ENCODE measurements around the gene TPBGL.
A peak's percentile ranks its signal among the peaks of the same experiment; 100 is the strongest.

Gene TPBGL

GRCh38 chr11:75272821-75273301, 32.3 kb downstream of the TPBGL start:
- peak; percentile 30 for DNase-seq (ENCODE audit: low spot score)

GRCh38 chr11:75273411-75274391, 33.1 kb downstream of the TPBGL start:
- peak; percentile 57 for DNase-seq (ENCODE audit: low spot score)

- DNase-seq (ENCODE audit: low spot score), result peak; percentile 18
These were observed 34.1 kb downstream of the TPBGL start for GRCh38 chr11:75274716-75275115.

GRCh38 chr11:75275581-75275980, 35.0 kb downstream of the TPBGL start:
- DNase-seq (ENCODE audit: low spot score), result peak; percentile 17

GRCh38 chr11:75276186-75276585, 35.6 kb downstream of the TPBGL start:
- peak; percentile 5 for DNase-seq (ENCODE audit: low spot score)

GRCh38 chr11:75276686-75277085, 36.1 kb downstream of the TPBGL start:
- DNase-seq (ENCODE audit: low spot score), result peak; percentile 14

DNA sequence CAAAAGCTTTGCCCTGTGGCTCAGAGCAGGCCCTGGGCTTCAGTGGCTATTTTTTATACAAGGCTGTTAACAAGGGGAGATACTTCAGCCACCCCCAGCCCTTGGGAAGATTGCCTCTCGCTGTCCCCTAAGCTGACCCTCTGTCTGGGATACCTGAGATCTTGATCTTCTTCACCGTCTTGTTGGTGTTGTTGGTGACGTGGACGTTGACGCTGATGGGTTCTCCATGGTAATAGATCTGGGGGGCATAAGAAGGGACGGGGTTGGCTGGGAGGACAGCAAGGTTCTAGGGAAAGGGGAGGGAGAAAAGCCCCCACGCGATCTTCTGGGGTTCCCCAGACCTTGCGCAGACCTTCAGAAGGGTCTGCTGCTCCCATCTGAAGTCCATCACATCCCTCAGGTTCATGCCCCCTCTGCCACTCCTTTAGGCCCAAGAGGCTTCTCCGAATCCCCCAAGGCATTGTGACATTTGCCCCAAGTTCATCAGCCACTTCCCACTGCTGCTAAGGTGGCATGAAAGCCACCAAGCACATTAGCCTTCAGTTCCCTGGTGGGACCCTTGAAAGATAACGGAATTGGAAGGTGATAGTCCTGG, 36.7 kb downstream of the TPBGL start:
- peak; percentile 44 for DNase-seq (ENCODE audit: low spot score)

GRCh38 chr11:75277991-75278790, 37.6 kb downstream of the TPBGL start:
- peak; percentile 14 for DNase-seq (ENCODE audit: low spot score)

- DNase-seq (ENCODE audit: low spot score), result peak; percentile 46
These were observed 38.7 kb downstream of the TPBGL start for GRCh38 chr11:75279273-75279672.

DNA sequence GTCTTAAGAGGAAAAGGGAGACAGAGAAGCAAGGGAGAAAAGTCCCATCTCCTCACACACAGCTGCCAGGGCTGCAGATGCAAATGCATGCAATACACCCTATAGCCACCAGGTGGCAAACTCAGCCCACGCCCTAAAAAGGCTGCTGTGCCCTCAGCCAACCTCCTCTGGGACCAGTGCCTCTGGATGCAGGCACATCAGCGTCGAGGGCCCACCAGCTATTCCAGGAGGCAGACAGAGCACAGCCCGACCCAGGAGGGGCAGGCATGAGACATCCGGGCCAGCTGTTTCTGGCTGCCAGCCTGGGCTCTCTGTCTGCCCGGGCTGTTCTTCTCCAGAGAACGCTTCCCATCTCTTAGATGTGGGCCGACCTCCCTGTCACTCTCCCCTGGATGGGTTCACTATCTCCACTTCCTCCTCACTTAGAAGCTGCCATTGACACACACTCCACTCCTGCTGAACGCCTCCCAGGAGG, 39.7 kb downstream of the TPBGL start:
- DNase-seq (ENCODE audit: low spot score), result peak; percentile 84

- peak; percentile 54 for DNase-seq (ENCODE audit: low spot score)
These were observed 40.3 kb downstream of the TPBGL start for GRCh38 chr11:75280770-75281468.

GRCh38 chr11:75281469-75282095, 41.0 kb downstream of the TPBGL start:
- no peak for DNase-seq (ENCODE audit: low spot score)

DNA sequence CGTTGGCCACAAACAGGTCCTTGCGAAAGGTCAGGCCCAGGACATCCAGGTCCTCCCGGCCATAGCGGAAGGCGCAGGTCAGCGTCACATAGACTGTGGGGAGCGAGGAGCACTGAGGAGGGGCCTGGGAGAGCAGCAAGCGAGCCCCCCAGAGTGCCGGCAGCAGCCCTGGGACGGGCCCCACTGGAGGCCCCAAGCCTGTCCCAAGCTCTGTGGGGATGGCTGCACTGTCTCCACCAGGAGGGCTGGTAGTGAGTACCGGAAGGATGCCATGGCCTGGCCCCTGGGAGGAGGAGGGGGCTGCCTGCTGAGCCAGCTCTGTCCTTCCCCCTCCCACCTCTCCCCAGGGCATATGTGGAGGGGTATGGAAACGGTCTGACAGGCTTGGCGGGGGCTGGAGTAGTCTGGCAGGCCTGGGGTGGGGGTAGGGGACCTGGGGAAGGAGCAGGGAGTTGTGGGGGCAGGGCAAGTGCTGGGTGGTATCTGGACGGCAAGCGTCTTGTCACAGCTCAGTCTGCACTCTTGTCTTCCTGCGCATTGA, 42.9 kb downstream of the TPBGL start:
- no peak for DNase-seq (ENCODE audit: low spot score)

GRCh38 chr11:75285776-75286360, 45.3 kb downstream of the TPBGL start:
- DNase-seq (ENCODE audit: low spot score), result no peak

DNA sequence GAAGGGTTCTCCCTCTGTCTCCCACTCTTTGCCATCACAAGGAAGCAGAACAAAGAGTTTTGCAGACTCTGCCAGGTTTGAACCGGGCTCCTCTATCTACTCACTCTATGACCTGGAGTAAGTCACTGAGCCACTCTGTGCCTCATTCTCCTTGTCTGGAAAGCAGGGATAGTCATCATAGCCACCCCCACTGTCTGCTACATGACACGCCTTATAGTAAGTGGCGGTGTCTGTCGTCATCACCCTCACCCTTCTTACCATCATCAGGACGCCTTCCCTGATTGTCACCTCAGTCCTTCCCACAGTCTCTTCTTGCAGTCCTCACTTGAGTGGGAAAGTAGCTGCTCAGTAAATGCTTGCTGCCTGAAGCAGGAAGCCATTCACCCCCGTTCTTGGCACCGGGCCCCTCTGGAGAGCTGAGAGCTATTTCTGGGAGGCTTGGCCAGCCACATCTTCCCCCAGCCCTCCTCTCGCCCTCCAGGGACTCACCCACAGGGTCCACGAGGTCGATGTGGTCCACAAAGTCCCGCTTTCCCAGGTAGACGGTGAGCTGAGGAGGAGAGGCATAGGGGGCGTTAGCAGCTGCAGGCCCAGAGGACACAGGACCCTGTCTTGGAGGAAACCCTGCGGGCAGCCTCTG, 46.4 kb downstream of the TPBGL start:
- no peak for DNase-seq (ENCODE audit: low spot score)

DNA sequence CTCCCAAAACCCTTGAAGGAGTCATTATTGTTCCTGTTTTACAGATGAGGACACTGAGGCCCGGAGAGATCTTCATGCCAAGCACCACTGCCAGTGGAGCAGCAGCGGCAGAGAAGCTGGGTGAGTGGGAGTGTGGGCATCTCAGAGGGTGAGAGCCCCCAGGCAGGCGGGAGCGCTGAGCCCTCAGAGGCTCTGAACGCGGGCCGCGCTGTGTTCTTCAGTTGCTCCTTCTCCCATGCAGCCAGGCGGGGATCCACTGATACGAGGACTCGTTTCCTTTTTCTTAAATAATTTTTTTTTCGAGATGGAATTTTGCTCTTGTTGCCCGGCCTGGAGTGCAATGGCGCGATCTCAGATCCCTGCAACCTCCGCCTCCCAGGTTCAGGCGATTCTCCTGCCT, 47.0 kb downstream of the TPBGL start:
- DNase-seq (ENCODE audit: low spot score), result no peak

GRCh38 chr11:75289511-75289760, 48.9 kb downstream of the TPBGL start:
- no peak for DNase-seq (ENCODE audit: low spot score)

- DNase-seq (ENCODE audit: low spot score), result no peak
These were observed 49.3 kb downstream of the TPBGL start for GRCh38 chr11:75289919-75290318.

GRCh38 chr11:75291741-75292140, 51.2 kb downstream of the TPBGL start:
- no peak for DNase-seq (ENCODE audit: low spot score)

DNA sequence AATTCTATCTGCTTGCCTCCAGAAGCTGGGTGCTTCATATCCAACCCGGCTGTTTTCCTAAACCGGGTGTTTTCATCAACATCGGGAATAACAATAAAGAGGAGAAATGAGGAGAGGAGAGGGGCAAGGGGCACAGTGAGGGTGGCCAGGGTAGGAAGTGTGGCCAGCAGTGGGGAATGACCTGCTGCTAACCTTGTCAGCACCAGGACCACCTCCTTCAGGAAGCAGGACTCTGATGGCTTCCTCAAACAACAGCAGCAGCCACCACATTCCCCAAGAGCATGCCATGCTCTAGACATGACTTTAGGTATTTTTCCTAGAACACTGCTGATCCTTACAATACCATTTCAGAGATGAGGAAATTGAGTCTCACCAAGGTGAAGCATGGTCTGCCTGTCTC, 52.4 kb downstream of the TPBGL start:
- no peak for DNase-seq (ENCODE audit: low spot score)
